Measurements from ENCODE around the gene LGI1.

Gene LGI1

DNA sequence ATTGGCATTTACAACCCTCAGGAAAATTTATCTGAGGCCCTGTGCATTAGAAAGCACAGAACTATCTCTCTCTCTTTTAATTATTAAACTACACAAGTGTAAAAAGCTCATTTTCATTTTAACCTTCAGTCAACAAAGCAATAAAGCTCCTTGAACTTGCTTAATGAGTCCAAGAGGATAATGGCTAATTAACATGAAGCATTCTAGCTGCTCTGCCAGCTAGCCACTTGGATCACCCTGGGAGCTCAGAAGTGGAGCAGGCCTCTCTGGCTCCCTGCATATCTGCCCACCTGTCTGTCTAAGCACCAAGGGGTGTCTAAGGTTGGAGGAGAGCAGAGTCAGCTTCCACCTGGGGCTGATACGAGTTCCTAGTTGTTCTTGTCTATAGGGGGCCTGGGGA, 80.1 kb downstream of the LGI1 start:
- Histone ChIP-seq H3K4me3 (ENCODE audit: low read length) (no peak overlapping the region), H3K4me2 (ENCODE audit: low read length) (no peak overlapping the region), H3K36me3 (ENCODE audit: control insufficient read depth, low read length) (no peaks in the 10 kb centered on the region), H3K27ac (ENCODE audit: low read depth, low read length) (no peak overlapping the region), H4K20me1 (ENCODE audit: control insufficient read depth, insufficient read depth, low read depth, low read length) (no peaks in the 10 kb centered on the region), H3K27me3 (ENCODE audit: control insufficient read depth, low read length) (peaks cover 7% of the 10 kb centered on the region; the same call in 1 of the 2 replicates), H3K79me2 (ENCODE audit: control insufficient read depth, low read length) (no peaks in the 10 kb centered on the region), H3K9me3 (ENCODE audit: control insufficient read depth, insufficient read depth, low read length) (peaks cover 6% of the 10 kb centered on the region; the same call in 1 of the 2 replicates), H3F3A (ENCODE audit: control insufficient read depth, insufficient read depth) (no peaks in the 10 kb centered on the region), H3K9me2 (replicated peaks; ENCODE audit: control insufficient read depth, low read length) (no peaks in the 10 kb centered on the region), H3K4me1 (ENCODE audit: control insufficient read depth, low read length) (no peaks in the 10 kb centered on the region)
- no peak for TF ChIP-seq EZH2phosphoT487 (IDR thresholded peaks at IDR 0.05; ENCODE audit: borderline replicate concordance, low read length)
- TF ChIP-seq, protein P1, sequence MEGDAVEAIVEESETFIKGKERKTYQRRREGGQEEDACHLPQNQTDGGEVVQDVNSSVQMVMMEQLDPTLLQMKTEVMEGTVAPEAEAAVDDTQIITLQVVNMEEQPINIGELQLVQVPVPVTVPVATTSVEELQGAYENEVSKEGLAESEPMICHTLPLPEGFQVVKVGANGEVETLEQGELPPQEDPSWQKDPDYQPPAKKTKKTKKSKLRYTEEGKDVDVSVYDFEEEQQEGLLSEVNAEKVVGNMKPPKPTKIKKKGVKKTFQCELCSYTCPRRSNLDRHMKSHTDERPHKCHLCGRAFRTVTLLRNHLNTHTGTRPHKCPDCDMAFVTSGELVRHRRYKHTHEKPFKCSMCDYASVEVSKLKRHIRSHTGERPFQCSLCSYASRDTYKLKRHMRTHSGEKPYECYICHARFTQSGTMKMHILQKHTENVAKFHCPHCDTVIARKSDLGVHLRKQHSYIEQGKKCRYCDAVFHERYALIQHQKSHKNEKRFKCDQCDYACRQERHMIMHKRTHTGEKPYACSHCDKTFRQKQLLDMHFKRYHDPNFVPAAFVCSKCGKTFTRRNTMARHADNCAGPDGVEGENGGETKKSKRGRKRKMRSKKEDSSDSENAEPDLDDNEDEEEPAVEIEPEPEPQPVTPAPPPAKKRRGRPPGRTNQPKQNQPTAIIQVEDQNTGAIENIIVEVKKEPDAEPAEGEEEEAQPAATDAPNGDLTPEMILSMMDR (IDR thresholded peaks at IDR 0.05; ENCODE audit: low read depth, low read length, poor library complexity, severe bottlenecking), result no peak

DNA sequence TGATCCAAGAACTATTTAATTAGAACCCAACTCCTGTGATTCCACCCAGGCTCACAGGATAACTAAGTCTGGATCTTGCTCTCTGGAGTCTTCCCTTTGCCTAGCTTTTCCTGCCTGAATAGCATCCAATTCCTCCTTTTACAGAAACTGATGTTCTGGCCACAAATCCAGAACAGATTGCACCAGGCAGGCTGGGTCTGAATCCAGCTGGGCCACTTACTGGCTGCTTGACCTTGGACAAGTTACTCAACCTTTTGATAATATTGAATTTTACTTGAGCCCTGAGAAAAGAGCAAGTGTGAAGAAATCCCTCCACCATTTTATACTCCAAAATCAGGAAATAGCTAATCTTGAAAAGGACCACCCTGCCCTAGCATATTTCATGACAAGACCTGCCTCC, 80.5 kb downstream of the LGI1 start:
- no peaks in the 10 kb centered on the region for H3F3A ChIP-seq (ENCODE audit: control insufficient read depth, insufficient read depth)
- H3K27ac ChIP-seq (ENCODE audit: low read depth, low read length), result no peak overlapping the region
- H3K4me2 ChIP-seq (ENCODE audit: low read length), result no peak overlapping the region
- TF ChIP-seq EZH2phosphoT487 (IDR thresholded peaks at IDR 0.05; ENCODE audit: borderline replicate concordance, low read length), result no peak
- TF ChIP-seq, protein P1 (IDR thresholded peaks at IDR 0.05; ENCODE audit: low read depth, low read length, poor library complexity, severe bottlenecking), result no peak
- H3K27me3 ChIP-seq (ENCODE audit: control insufficient read depth, low read length), result peaks cover 7% of the 10 kb centered on the region; the same call in 1 of the 2 replicates
- no peaks in the 10 kb centered on the region for H3K36me3 ChIP-seq (ENCODE audit: control insufficient read depth, low read length)
- no peaks in the 10 kb centered on the region for H3K9me2 ChIP-seq (replicated peaks; ENCODE audit: control insufficient read depth, low read length)
- H3K79me2 ChIP-seq (ENCODE audit: control insufficient read depth, low read length), result no peaks in the 10 kb centered on the region
- H4K20me1 ChIP-seq (ENCODE audit: control insufficient read depth, insufficient read depth, low read depth, low read length), result no peaks in the 10 kb centered on the region
- peaks cover 4% of the 10 kb centered on the region; the same call in 1 of the 2 replicates for H3K9me3 ChIP-seq (ENCODE audit: control insufficient read depth, insufficient read depth, low read length)
- H3K4me3 ChIP-seq (ENCODE audit: low read length), result no peak overlapping the region
- H3K4me1 ChIP-seq (ENCODE audit: control insufficient read depth, low read length), result no peaks in the 10 kb centered on the region

- Histone ChIP-seq H3F3A (ENCODE audit: control insufficient read depth, insufficient read depth) (no peaks in the 10 kb centered on the region), H3K9me2 (replicated peaks; ENCODE audit: control insufficient read depth, low read length) (no peaks in the 10 kb centered on the region), H3K4me3 (ENCODE audit: low read length) (no peak overlapping the region), H3K27ac (ENCODE audit: low read depth, low read length) (no peak overlapping the region), H4K20me1 (ENCODE audit: control insufficient read depth, insufficient read depth, low read depth, low read length) (no peaks in the 10 kb centered on the region), H3K4me2 (ENCODE audit: low read length) (no peak overlapping the region), H3K9me3 (ENCODE audit: control insufficient read depth, insufficient read depth, low read length) (no peaks in the 10 kb centered on the region), H3K4me1 (ENCODE audit: control insufficient read depth, low read length) (no peaks in the 10 kb centered on the region), H3K27me3 (ENCODE audit: control insufficient read depth, low read length) (peaks cover 7% of the 10 kb centered on the region; the same call in 1 of the 2 replicates), H3K79me2 (ENCODE audit: control insufficient read depth, low read length) (no peaks in the 10 kb centered on the region), H3K36me3 (ENCODE audit: control insufficient read depth, low read length) (no peaks in the 10 kb centered on the region)
- TF ChIP-seq, protein P1 (IDR thresholded peaks at IDR 0.05; ENCODE audit: low read depth, low read length, poor library complexity, severe bottlenecking), result no peak
- TF ChIP-seq EZH2phosphoT487 (IDR thresholded peaks at IDR 0.05; ENCODE audit: borderline replicate concordance, low read length), result no peak
These were observed 84.2 kb downstream of the LGI1 start for GRCh38 chr10:93841961-93842360.

Measured in DOHH2 (cell line).